ENCODE results near the gene RECQL5.

The RECQL5 gene

GRCh38 chr17:75632428-75632827, 34.5 kb downstream of the RECQL5 start:
- no peak for FAIRE-seq

GRCh38 chr17:75631353-75631752, 35.6 kb downstream of the RECQL5 start:
- no peak for FAIRE-seq

GRCh38 chr17:75630071-75630917, 36.7 kb downstream of the RECQL5 start:
- no peak for FAIRE-seq

- FAIRE-seq, result no peak
Observed at GRCh38 chr17:75629157-75629556, 37.8 kb downstream of the RECQL5 start.

- FAIRE-seq, result no peak
Observed at GRCh38 chr17:75628425-75628824, 38.5 kb downstream of the RECQL5 start.

- no peak for FAIRE-seq
Observed at GRCh38 chr17:75627094-75627493, 39.9 kb downstream of the RECQL5 start.

- FAIRE-seq, result no peak
Observed at GRCh38 chr17:75626496-75627038, 40.4 kb downstream of the RECQL5 start.

GRCh38 chr17:75625813-75626486, 41.0 kb downstream of the RECQL5 start:
- FAIRE-seq, result no peak

GRCh38 chr17:75624714-75625345, 42.1 kb downstream of the RECQL5 start:
- no peak for FAIRE-seq

- no peak for FAIRE-seq
Observed at GRCh38 chr17:75624021-75624420, 42.9 kb downstream of the RECQL5 start.

- no peak for FAIRE-seq
Observed at GRCh38 chr17:75623386-75623785, 43.6 kb downstream of the RECQL5 start.

GRCh38 chr17:75622771-75623273, 44.1 kb downstream of the RECQL5 start:
- no peak for FAIRE-seq

- FAIRE-seq, result no peak
Observed at GRCh38 chr17:75622076-75622475, 44.9 kb downstream of the RECQL5 start.

GRCh38 chr17:75621489-75621888, 45.5 kb downstream of the RECQL5 start:
- FAIRE-seq, result no peak

GRCh38 chr17:75619506-75620431, 47.2 kb downstream of the RECQL5 start:
- no peak for FAIRE-seq

- no peak for FAIRE-seq
Observed at GRCh38 chr17:75617675-75618074, 49.3 kb downstream of the RECQL5 start.

- no peak for FAIRE-seq
Observed at GRCh38 chr17:75617218-75617617, 49.7 kb downstream of the RECQL5 start.

GRCh38 chr17:75616521-75617122, 50.3 kb downstream of the RECQL5 start:
- no peak for FAIRE-seq

GRCh38 chr17:75615301-75615700, 51.7 kb downstream of the RECQL5 start:
- FAIRE-seq, result no peak

GRCh38 chr17:75614556-75615270, 52.2 kb downstream of the RECQL5 start:
- FAIRE-seq, result no peak

GRCh38 chr17:75614006-75614405, 52.9 kb downstream of the RECQL5 start:
- FAIRE-seq, result no peak
